Keratinocyte (primary cell): ENCODE measurements around the gene SPATS2.

Experiments used
- EZH2 ChIP-seq: IDR thresholded peaks from one replicate; pipeline ENCODE4 v1.6.1; 2012; ENCODE audit warnings: inconsistent platforms, mild to moderate bottlenecking, low read length, moderate library complexity
- TF ChIP-seq, protein P1 (sequence below), 3 experiments: IDR thresholded peaks in 1 of 3; conservative IDR thresholded peaks in 1 of 3; optimal IDR thresholded peaks in 1 of 3; 2 replicates in 2 of 3; 3 replicates in 1 of 3; pipeline versions ENCODE3 to v1.5.1; 2011; ENCODE audit warnings: low read length in 3 of 3, mild to moderate bottlenecking in 3 of 3, moderate library complexity in 2 of 3, control low read depth in 1 of 3, inconsistent platforms in 1 of 3; ENCODE audit not compliant: insufficient read depth in 2 of 3; ENCODE audit errors: extremely low read depth in 1 of 3

DNA sequence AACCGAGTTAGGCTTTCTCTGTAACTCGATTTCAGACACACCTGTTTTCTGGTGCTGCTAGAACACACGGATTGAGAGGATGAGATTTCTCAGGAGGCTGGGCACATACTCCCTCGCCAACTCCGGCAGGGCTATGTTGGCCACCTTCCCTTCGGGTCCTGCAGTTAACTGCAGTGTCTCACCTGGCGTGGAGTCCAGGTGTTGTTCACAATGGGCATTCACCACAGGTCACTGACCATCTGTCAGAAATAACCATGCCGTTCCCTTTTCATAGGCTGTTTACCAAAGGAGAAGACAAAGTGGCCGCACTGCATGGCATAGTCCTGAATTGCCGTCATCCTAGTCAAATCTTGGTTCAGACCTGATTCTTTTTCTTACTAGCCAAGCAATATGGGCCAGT is 166.1 kb downstream of the SPATS2 start:
- TF ChIP-seq, protein P1, sequence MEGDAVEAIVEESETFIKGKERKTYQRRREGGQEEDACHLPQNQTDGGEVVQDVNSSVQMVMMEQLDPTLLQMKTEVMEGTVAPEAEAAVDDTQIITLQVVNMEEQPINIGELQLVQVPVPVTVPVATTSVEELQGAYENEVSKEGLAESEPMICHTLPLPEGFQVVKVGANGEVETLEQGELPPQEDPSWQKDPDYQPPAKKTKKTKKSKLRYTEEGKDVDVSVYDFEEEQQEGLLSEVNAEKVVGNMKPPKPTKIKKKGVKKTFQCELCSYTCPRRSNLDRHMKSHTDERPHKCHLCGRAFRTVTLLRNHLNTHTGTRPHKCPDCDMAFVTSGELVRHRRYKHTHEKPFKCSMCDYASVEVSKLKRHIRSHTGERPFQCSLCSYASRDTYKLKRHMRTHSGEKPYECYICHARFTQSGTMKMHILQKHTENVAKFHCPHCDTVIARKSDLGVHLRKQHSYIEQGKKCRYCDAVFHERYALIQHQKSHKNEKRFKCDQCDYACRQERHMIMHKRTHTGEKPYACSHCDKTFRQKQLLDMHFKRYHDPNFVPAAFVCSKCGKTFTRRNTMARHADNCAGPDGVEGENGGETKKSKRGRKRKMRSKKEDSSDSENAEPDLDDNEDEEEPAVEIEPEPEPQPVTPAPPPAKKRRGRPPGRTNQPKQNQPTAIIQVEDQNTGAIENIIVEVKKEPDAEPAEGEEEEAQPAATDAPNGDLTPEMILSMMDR (optimal IDR thresholded peaks at IDR 0.05 in 1 of 3, IDR thresholded peaks at IDR 0.05 in 1 of 3, conservative IDR thresholded peaks at IDR 0.05 in 1 of 3; ENCODE audit: extremely low read depth in 1 of 3, insufficient read depth in 2 of 3, low read length in 3 of 3) = no peak
- no peak for TF ChIP-seq EZH2
